ENCODE data around the gene ALAS1. TPM values are rescaled to one million over a fixed set of nuclear protein-coding genes. Genes with fewer than 3 reads are reported as not detected.

The ALAS1 gene
- total RNA-seq (81.8 and 85.3 TPM in 2 replicates), polyA plus RNA-seq (90.1 and 91.2 TPM in 2 replicates)

GRCh38 chr3:52197842-52198625 lies at the start of gene ALAS1:
ALAS1 (plus strand) TSS chr3:52198160; CDS start chr3:52199242, 1,082 bp downstream.
- peak within 1 kb of the TSS; percentile 72 for H2AFZ ChIP-seq
- H3K27me3 ChIP-seq, result no peaks in the 10 kb centered on the region
- peaks cover 36% of the 10 kb centered on the region for H3K79me2 ChIP-seq
- peak; percentile 97 for DNase-seq (ENCODE audit: low spot score)
- H3K9me3 ChIP-seq (ENCODE audit: low read depth), result no peaks in the 10 kb centered on the region
- TF ChIP-seq CTCF (IDR thresholded peaks at IDR 0.05; ENCODE audit: poor library complexity) (no peak), EZH2phosphoT487 (IDR thresholded peaks at IDR 0.05; ENCODE audit: low read depth, severe bottlenecking, unreplicated experiment) (no peak), EZH2 (IDR thresholded peaks at IDR 0.05; ENCODE audit: borderline replicate concordance) (no peak)
- H3K4me2 ChIP-seq, result peak within 1 kb of the TSS; percentile 95
- H3K27ac ChIP-seq, result peak within 1 kb of the TSS; percentile 91
- 4% methylated on average over 60 of the region's 71 CpGs for WGBS (ENCODE audit: low lambda C conversion rate, missing lambda C conversion rate)
- H3K4me3 ChIP-seq, result peak within 1 kb of the TSS; percentile 74
- H3K9me2 ChIP-seq (replicated peaks; ENCODE audit: insufficient read depth), result no peaks in the 10 kb centered on the region
- H3K4me1 ChIP-seq (ENCODE audit: insufficient read depth), result peaks cover 23% of the 10 kb centered on the region
- H3K36me3 ChIP-seq (replicated peaks; ENCODE audit: insufficient read depth, low read depth), result no peaks in the 10 kb centered on the region
- H4K20me1 ChIP-seq (ENCODE audit: insufficient read depth, poor library complexity, severe bottlenecking), result no peaks in the 10 kb centered on the region

- H4K20me1 ChIP-seq (ENCODE audit: insufficient read depth, poor library complexity, severe bottlenecking), result no peaks in the 10 kb centered on the region
- 98% methylated on average over 8 of the region's 8 CpGs for WGBS (ENCODE audit: low lambda C conversion rate, missing lambda C conversion rate)
- H3K9me2 ChIP-seq (replicated peaks; ENCODE audit: insufficient read depth), result no peaks in the 10 kb centered on the region
- H3K36me3 ChIP-seq (replicated peaks; ENCODE audit: insufficient read depth, low read depth), result no peaks in the 10 kb centered on the region
- no peak overlapping the region for H2AFZ ChIP-seq
- H3K27ac ChIP-seq, result no peak overlapping the region
- no peaks in the 10 kb centered on the region for H3K27me3 ChIP-seq
- TF ChIP-seq EZH2phosphoT487 (IDR thresholded peaks at IDR 0.05; ENCODE audit: low read depth, severe bottlenecking, unreplicated experiment) (no peak), CTCF (IDR thresholded peaks at IDR 0.05; ENCODE audit: poor library complexity) (no peak), EZH2 (IDR thresholded peaks at IDR 0.05; ENCODE audit: borderline replicate concordance) (no peak)
- no peak overlapping the region for H3K4me3 ChIP-seq
- H3K9me3 ChIP-seq (ENCODE audit: low read depth), result no peaks in the 10 kb centered on the region
- no peaks in the 10 kb centered on the region for H3K4me1 ChIP-seq (ENCODE audit: insufficient read depth)
- no peak for DNase-seq (ENCODE audit: low spot score)
- H3K4me2 ChIP-seq, result no peak overlapping the region
- H3K79me2 ChIP-seq, result peaks cover 8% of the 10 kb centered on the region
Measured at GRCh38 chr3:52149021-52149420, 48.9 kb upstream of the ALAS1 start.

- Histone ChIP-seq H3K36me3 (replicated peaks; ENCODE audit: insufficient read depth, low read depth) (no peaks in the 10 kb centered on the region), H3K79me2 (peaks cover 8% of the 10 kb centered on the region), H3K9me3 (ENCODE audit: low read depth) (no peaks in the 10 kb centered on the region), H2AFZ (no peak overlapping the region), H3K27ac (no peak overlapping the region), H3K4me3 (no peak overlapping the region), H3K27me3 (no peaks in the 10 kb centered on the region), H3K9me2 (replicated peaks; ENCODE audit: insufficient read depth) (no peaks in the 10 kb centered on the region), H3K4me1 (ENCODE audit: insufficient read depth) (no peaks in the 10 kb centered on the region), H4K20me1 (ENCODE audit: insufficient read depth, poor library complexity, severe bottlenecking) (no peaks in the 10 kb centered on the region), H3K4me2 (no peak overlapping the region)
- 96% methylated on average over 11 of the region's 11 CpGs for WGBS (ENCODE audit: low lambda C conversion rate, missing lambda C conversion rate)
- no peak for TF ChIP-seq CTCF (IDR thresholded peaks at IDR 0.05; ENCODE audit: poor library complexity)
- no peak for TF ChIP-seq EZH2 (IDR thresholded peaks at IDR 0.05; ENCODE audit: borderline replicate concordance)
- TF ChIP-seq EZH2phosphoT487 (IDR thresholded peaks at IDR 0.05; ENCODE audit: low read depth, severe bottlenecking, unreplicated experiment), result no peak
- DNase-seq (ENCODE audit: low spot score), result no peak
Measured at GRCh38 chr3:52149726-52150125, 48.2 kb upstream of the ALAS1 start.
